GM19099 (cell line): ENCODE results near the gene MAGI2.

Experiments used
- POLR2A ChIP-seq: IDR thresholded peaks from 3 replicates; pipeline ENCODE4 v1.6.1; 2011; ENCODE audit warnings: low read depth; ENCODE audit not compliant: insufficient read length; ENCODE audit errors: extremely low read depth

The MAGI2 gene

DNA sequence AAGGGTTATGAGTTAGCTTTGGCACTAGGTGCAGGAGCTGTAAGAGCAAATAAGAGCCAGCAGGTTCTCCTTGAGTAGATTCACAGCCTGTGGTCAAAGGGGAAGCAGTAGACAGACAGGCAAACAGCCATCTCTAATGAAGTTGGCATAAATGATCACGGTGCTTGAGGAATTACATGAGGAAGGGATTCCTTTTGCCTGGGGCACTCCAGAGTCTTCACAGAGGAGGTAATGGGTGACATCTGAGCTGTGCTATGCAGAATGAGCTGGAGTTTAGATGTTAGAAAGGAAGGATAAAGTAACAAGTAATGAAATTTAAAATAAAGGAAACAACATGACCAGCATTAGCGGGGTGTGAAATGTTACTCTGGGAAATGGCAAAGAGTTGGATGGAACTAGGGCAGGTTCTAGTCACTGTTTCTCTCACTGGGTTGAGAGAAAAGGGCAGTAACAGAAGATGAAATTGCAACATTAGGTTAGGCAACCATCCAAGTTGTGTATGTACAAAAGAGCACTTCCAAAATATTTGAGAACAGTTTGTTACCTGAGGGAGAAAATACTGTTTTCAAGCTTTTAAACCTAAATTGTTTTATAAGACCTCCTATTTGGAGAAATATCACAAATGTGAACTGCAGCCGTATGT, 1041.1 kb downstream of the MAGI2 start:
- TF ChIP-seq POLR2A, result no peak

DNA sequence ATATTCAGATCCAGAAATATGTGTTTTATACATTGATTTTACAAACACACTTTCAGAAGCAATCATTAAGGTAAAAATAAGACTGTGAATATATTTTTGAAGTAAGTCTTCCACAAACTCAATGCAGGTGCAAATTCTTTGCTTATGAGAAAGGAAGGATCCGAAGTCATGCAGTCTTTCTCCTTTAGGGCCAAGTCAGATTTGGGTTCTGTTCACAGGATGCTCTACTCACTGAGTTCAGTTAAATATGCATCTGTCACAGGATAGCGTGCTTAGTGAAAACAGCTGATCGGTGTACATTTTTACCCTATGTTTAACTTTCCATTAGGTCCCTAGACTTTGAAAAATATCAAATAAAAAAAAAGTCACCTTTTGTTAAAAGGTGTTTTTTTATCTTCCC, 1046.4 kb downstream of the MAGI2 start:
- no peak for TF ChIP-seq POLR2A

- no peak for TF ChIP-seq POLR2A
Observed at GRCh38 chr7:78406531-78406930, 1046.9 kb downstream of the MAGI2 start.

GRCh38 chr7:78402096-78402495, 1051.4 kb downstream of the MAGI2 start:
- no peak for TF ChIP-seq POLR2A

- no peak for TF ChIP-seq POLR2A
Observed at GRCh38 chr7:78400038-78400437, 1053.4 kb downstream of the MAGI2 start.

DNA sequence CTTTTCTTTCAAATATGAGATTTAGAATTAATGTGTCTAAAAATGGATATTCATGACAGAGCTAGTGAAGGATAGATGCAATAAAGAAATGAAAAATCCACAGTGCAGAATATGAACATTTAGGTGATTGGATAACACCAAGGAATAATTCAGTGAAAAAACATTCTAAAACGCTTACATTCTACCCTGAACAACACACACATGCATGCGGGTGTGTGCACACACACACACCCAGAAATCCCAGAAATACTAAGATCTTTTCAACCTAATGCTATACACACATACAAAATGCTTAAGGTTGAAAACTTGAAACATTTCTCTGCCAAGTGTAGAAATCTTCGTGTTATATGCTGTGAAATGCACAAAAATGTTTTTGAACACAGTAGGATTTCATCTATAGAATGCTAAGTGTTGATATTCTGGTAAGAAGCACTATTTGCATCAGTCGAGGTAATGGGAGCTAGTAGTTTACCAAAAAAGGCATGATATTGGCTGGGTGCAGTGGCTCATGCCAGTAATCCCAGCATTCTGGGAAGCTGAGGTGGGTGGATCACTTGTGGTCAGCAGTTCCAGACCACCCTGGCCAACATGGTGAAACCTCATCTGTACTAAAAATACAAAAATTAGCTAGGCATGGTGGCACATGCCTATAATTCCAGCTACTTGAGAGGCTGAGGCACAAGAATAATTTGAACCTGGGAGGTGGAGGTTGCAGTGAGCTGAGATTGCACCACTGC, 1054.3 kb downstream of the MAGI2 start:
- TF ChIP-seq POLR2A, result no peak

- TF ChIP-seq POLR2A, result no peak
Observed at GRCh38 chr7:78398576-78398975, 1054.9 kb downstream of the MAGI2 start.

- TF ChIP-seq POLR2A, result no peak
Observed at GRCh38 chr7:78398081-78398480, 1055.4 kb downstream of the MAGI2 start.

- no peak for TF ChIP-seq POLR2A
Observed at GRCh38 chr7:78396210-78396609, 1057.3 kb downstream of the MAGI2 start.

GRCh38 chr7:78395298-78396036, 1058.0 kb downstream of the MAGI2 start:
- no peak for TF ChIP-seq POLR2A

DNA sequence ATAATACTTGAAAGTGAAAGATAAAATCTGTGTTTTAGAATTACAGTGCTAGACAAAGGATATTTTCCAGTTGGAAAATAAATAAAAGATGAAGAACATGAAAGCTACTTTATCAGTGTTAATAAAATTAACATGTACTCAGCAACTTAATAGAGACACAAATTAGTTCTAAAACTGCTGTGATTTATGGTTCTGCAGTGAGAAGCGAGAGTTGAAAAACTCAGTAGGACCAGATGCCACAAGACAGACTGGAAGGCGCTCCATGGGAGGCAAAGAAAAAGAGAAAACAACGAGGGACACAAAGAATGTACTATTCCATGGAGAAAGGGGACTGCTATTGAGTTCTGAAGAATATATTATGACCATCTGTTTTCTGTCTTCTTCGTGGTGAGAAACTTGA, 1064.4 kb downstream of the MAGI2 start:
- no peak for TF ChIP-seq POLR2A

- TF ChIP-seq POLR2A, result no peak
Observed at GRCh38 chr7:78386520-78386919, 1066.9 kb downstream of the MAGI2 start.

DNA sequence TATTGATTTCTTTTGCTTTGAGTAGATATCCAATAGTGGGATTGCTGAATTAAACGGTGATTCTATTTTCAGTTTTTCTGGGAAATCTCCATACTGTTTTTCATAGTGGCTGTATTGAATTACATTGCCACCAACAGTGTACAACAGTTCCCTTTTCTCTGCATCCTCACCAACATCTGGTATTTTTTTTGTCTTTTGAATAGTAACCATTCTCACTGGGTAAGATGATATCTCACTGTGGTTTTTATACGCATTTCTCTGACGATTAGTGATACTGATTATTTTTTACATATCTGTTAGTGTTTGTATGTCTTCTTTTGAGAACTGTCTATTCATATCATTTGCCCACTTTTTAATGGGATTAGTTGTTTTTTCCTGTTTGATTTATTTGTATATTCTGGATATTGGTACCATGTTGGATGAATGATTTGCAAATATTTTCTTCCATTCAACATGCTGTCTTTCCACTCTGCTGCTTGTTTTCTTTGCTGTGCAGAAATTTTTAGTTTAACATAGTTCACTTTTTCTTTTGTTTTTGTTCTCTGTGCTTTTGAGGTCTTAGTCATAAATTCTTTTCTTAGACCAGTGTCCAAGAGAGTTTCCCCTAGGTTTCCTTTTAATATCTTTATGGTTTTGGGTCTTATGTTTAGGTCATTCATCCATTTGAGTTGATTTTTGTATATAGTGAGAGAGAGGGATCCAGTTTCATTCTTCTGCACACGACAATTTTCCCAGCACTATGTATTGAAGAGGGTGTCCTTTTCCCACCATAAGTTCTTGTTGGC, 1070.2 kb downstream of the MAGI2 start:
- TF ChIP-seq POLR2A, result no peak

DNA sequence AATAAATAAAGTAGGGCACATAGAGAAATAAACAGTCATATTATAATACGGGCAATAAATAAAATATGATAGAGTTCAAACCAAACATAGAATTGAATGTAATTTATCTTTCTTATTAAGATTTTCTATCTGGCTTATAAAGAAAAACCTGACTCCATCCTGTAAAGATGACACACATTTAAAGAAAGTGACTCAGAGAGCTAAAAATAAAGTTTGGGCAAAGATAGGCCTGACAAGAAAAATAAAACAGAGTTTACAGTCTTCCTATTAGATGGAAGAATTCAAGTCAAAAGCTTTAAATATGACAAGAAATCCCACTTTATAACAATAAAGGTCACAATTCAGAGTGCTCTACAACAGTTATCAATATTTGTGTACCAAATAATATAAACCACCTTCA, 1074.3 kb downstream of the MAGI2 start:
- no peak for TF ChIP-seq POLR2A

- TF ChIP-seq POLR2A, result no peak
Observed at GRCh38 chr7:78377532-78377931, 1075.9 kb downstream of the MAGI2 start.
